ENCODE measurements around the gene LRFN2. TPM values are rescaled to one million over a fixed set of nuclear protein-coding genes. Genes with fewer than 3 reads are reported as not detected.

The LRFN2 gene
- polyA plus RNA-seq, 1 of the 3 experiments (the other 2 are of a cell fraction) = 0.02 TPM

GRCh38 chr6:40599555-40599954 is 12.4 kb upstream of the LRFN2 start:
- ChIA-PET CTCF (interaction anchor here (1.4 to 2.0 kb wide), 2 partner anchors 12 kb away, joined by 5 to 10 read pairs; partner anchors contain the start of gene LRFN2), POLR2A (no interaction called here)
- WGBS (ENCODE audit: low lambda C conversion rate) = 87% methylated on average over 21 of the region's 28 CpGs
- TF ChIP-seq, protein P1, sequence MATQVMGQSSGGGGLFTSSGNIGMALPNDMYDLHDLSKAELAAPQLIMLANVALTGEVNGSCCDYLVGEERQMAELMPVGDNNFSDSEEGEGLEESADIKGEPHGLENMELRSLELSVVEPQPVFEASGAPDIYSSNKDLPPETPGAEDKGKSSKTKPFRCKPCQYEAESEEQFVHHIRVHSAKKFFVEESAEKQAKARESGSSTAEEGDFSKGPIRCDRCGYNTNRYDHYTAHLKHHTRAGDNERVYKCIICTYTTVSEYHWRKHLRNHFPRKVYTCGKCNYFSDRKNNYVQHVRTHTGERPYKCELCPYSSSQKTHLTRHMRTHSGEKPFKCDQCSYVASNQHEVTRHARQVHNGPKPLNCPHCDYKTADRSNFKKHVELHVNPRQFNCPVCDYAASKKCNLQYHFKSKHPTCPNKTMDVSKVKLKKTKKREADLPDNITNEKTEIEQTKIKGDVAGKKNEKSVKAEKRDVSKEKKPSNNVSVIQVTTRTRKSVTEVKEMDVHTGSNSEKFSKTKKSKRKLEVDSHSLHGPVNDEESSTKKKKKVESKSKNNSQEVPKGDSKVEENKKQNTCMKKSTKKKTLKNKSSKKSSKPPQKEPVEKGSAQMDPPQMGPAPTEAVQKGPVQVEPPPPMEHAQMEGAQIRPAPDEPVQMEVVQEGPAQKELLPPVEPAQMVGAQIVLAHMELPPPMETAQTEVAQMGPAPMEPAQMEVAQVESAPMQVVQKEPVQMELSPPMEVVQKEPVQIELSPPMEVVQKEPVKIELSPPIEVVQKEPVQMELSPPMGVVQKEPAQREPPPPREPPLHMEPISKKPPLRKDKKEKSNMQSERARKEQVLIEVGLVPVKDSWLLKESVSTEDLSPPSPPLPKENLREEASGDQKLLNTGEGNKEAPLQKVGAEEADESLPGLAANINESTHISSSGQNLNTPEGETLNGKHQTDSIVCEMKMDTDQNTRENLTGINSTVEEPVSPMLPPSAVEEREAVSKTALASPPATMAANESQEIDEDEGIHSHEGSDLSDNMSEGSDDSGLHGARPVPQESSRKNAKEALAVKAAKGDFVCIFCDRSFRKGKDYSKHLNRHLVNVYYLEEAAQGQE (IDR thresholded peaks at IDR 0.05; ENCODE audit: low read depth, low read length) = peak; percentile 71
- TF ChIP-seq GATA2 (CRISPR knock-in tag; IDR thresholded peaks at IDR 0.05) = no peak
- TF ChIP-seq TCF12 (IDR thresholded peaks at IDR 0.05) = no peak
- no peak for TF ChIP-seq USF2 (IDR thresholded peaks at IDR 0.05; ENCODE audit: borderline replicate concordance, low read depth, low read length)
- H2AFZ ChIP-seq (ENCODE audit: low read depth) = no peak overlapping the region
- no peaks in the 10 kb centered on the region for H3F3A ChIP-seq (replicated peaks; ENCODE audit: insufficient read depth)
- no peak for DNase-seq
- H3K4me1 ChIP-seq (ENCODE audit: control insufficient read depth in 1 of 2, insufficient read depth in 2 of 2, low read depth in 1 of 2, low read length in 1 of 2) = no peaks in the 10 kb centered on the region
- no peaks in the 10 kb centered on the region for H3K9me2 ChIP-seq
- H3K27me3 ChIP-seq (ENCODE audit: insufficient read depth) = no peaks in the 10 kb centered on the region
- no peaks in the 10 kb centered on the region for H3K36me3 ChIP-seq (replicated peaks in 1 of 2; ENCODE audit: control insufficient read depth in 1 of 2, insufficient read depth in 2 of 2, low read length in 1 of 2)
- H3K79me2 ChIP-seq (ENCODE audit: insufficient read depth) = no peaks in the 10 kb centered on the region
- H3K4me3 ChIP-seq (ENCODE audit: low read depth in 2 of 2, low read length in 1 of 2) = no peak overlapping the region
- H4K20me1 ChIP-seq (ENCODE audit: insufficient read depth) = no peaks in the 10 kb centered on the region
- no peak overlapping the region for H3K9ac ChIP-seq
- no peak overlapping the region for H3K4me2 ChIP-seq
- H3K9me3 ChIP-seq = no peaks in the 10 kb centered on the region
- H3K27ac ChIP-seq (ENCODE audit: low read depth in 2 of 2, low read length in 1 of 2) = no peak overlapping the region

DNA sequence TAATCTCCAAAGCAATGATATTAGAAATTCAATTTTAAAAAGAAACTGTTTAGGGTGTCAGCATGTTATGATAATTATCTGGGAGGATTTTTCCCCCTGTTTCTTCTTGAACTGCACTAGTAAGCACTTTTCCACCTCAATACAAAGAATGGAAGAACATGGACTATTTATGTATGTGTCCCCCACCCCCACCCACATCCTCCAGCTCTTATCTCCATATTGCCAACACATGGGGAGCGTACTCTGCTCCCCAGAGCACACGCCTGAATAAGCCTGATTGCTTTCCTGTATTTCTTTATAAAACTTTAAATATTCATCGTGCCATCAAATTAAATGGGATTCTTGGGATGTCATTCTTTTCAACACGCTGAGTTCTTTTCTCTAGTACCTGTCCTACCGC is 11.4 kb upstream of the LRFN2 start:
- H3K79me2 ChIP-seq (ENCODE audit: insufficient read depth) = no peaks in the 10 kb centered on the region
- 41% methylated on average over 5 of the region's 5 CpGs for WGBS (ENCODE audit: low lambda C conversion rate)
- DNase-seq = no peak
- H3K9me2 ChIP-seq = no peaks in the 10 kb centered on the region
- no peaks in the 10 kb centered on the region for H3K36me3 ChIP-seq (replicated peaks in 1 of 2; ENCODE audit: control insufficient read depth in 1 of 2, insufficient read depth in 2 of 2, low read length in 1 of 2)
- H3K27me3 ChIP-seq (ENCODE audit: insufficient read depth) = no peaks in the 10 kb centered on the region
- H3K27ac ChIP-seq (ENCODE audit: low read depth in 2 of 2, low read length in 1 of 2) = no peak overlapping the region
- POLR2A ChIA-PET = no interaction called here
- no peak overlapping the region for H2AFZ ChIP-seq (ENCODE audit: low read depth)
- no peaks in the 10 kb centered on the region for H3K4me1 ChIP-seq (ENCODE audit: control insufficient read depth in 1 of 2, insufficient read depth in 2 of 2, low read depth in 1 of 2, low read length in 1 of 2)
- H3F3A ChIP-seq (replicated peaks; ENCODE audit: insufficient read depth) = no peaks in the 10 kb centered on the region
- CTCF ChIA-PET = interaction anchor here (1.4 to 2.0 kb wide), 2 partner anchors 10 to 13 kb away, joined by 5 to 10 read pairs; partner anchors contain the start of gene LRFN2
- H3K9ac ChIP-seq = no peak overlapping the region
- no peaks in the 10 kb centered on the region for H4K20me1 ChIP-seq (ENCODE audit: insufficient read depth)
- TF ChIP-seq TCF12 (IDR thresholded peaks at IDR 0.05) (no peak), ELF1 (IDR thresholded peaks at IDR 0.05) (no peak), FOXJ3 (CRISPR knock-in tag; IDR thresholded peaks at IDR 0.05) (no peak), FOXM1 (IDR thresholded peaks at IDR 0.05; ENCODE audit: low read depth) (no peak), SMC3 (IDR thresholded peaks at IDR 0.05; ENCODE audit: low read depth, low read length) (no peak), IRF3 (IDR thresholded peaks at IDR 0.05; ENCODE audit: low read depth, low read length) (no peak), RAD21 (IDR thresholded peaks at IDR 0.05; ENCODE audit: low read length) (no peak), TEAD4 (IDR thresholded peaks at IDR 0.05; ENCODE audit: borderline replicate concordance, insufficient read depth) (no peak), JUND (IDR thresholded peaks at IDR 0.05) (no peak), EP300 (IDR thresholded peaks at IDR 0.05; ENCODE audit: borderline replicate concordance in 1 of 2, low read depth in 1 of 2, low read length in 1 of 2) (no peak), YY1 (IDR thresholded peaks at IDR 0.05; ENCODE audit: low read depth) (no peak), MAX (IDR thresholded peaks at IDR 0.05; ENCODE audit: low read depth) (no peak)
- TF ChIP-seq, protein P2, sequence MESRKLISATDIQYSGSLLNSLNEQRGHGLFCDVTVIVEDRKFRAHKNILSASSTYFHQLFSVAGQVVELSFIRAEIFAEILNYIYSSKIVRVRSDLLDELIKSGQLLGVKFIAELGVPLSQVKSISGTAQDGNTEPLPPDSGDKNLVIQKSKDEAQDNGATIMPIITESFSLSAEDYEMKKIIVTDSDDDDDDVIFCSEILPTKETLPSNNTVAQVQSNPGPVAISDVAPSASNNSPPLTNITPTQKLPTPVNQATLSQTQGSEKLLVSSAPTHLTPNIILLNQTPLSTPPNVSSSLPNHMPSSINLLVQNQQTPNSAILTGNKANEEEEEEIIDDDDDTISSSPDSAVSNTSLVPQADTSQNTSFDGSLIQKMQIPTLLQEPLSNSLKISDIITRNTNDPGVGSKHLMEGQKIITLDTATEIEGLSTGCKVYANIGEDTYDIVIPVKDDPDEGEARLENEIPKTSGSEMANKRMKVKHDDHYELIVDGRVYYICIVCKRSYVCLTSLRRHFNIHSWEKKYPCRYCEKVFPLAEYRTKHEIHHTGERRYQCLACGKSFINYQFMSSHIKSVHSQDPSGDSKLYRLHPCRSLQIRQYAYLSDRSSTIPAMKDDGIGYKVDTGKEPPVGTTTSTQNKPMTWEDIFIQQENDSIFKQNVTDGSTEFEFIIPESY (IDR thresholded peaks at IDR 0.05; ENCODE audit: borderline replicate concordance, low read depth) = no peak
- H3K9me3 ChIP-seq = no peaks in the 10 kb centered on the region
- no peak overlapping the region for H3K4me2 ChIP-seq
- no peak overlapping the region for H3K4me3 ChIP-seq (ENCODE audit: low read depth in 2 of 2, low read length in 1 of 2)
